CD14-positive monocyte (primary cell): ENCODE data around the gene LEMD3. TPM values are rescaled to one million over a fixed set of nuclear protein-coding genes. Genes with fewer than 3 reads are reported as not detected.

Source experiments
- DNase-seq, 3 donors: peaks; one replicate each; pipeline ENCODE4 v3.0.0-alpha.2; 2011 to 2022
- H2AFZ ChIP-seq: 2 replicates; pipeline ENCODE4 v1.6.0; 2012; ENCODE audit warnings: mild to moderate bottlenecking, low read depth, low read length, inconsistent platforms; ENCODE audit not compliant: insufficient read depth, poor library complexity, severe bottlenecking
- H3K27ac ChIP-seq, 2 donors: 1 replicate in 1 of 2; 2 replicates in 1 of 2; pipeline ENCODE4 v1.5.1; 2012 to 2013; ENCODE audit warnings: low read length in 2 of 2, control low read depth in 1 of 2, inconsistent platforms in 1 of 2, low read depth in 1 of 2, mild to moderate bottlenecking in 1 of 2
- H3K27me3 ChIP-seq, 2 donors: one replicate each; pipeline versions ENCODE4 v1.6.0 to v1.6.1; 2011 to 2013; ENCODE audit warnings: low read length in 2 of 2; ENCODE audit not compliant: control insufficient read depth in 2 of 2, insufficient read depth in 2 of 2
- H3K36me3 ChIP-seq, 2 donors: replicated peaks in 1 of 2; 1 replicate in 1 of 2; 2 replicates in 1 of 2; pipeline versions ENCODE4 v1.5.1 to v1.6.1; 2012 to 2013; ENCODE audit warnings: low read length in 2 of 2, control low read depth in 1 of 2, inconsistent platforms in 1 of 2, mild to moderate bottlenecking in 1 of 2; ENCODE audit not compliant: insufficient read depth in 2 of 2, control insufficient read depth in 1 of 2
- H3K4me1 ChIP-seq, 2 donors: 1 replicate in 1 of 2; 2 replicates in 1 of 2; pipeline versions ENCODE4 v1.5.1 to v1.6.1; 2012 to 2013; ENCODE audit warnings: low read length in 2 of 2, control low read depth in 1 of 2, inconsistent platforms in 1 of 2, mild to moderate bottlenecking in 1 of 2, moderate library complexity in 1 of 2; ENCODE audit not compliant: insufficient read depth in 2 of 2, control insufficient read depth in 1 of 2
- H3K4me2 ChIP-seq: replicated peaks from 2 replicates; pipeline ENCODE3; 2012; ENCODE audit warnings: low read length, moderate library complexity, mild to moderate bottlenecking; ENCODE audit not compliant: poor library complexity, severe bottlenecking; ENCODE audit errors: extremely low read depth
- H3K4me3 ChIP-seq, 3 experiments: fragments of 200-600 bp in 1 of 3; sonication (generic) in 1 of 3; replicated peaks in 1 of 3; 1 replicate in 2 of 3; 2 replicates in 1 of 3; pipeline ENCODE4 v1.5.1; 2011 to 2013; ENCODE audit warnings: low read length in 3 of 3, mild to moderate bottlenecking in 3 of 3, control low read depth in 2 of 3, low read depth in 2 of 3, inconsistent platforms in 1 of 3, moderate library complexity in 1 of 3
- H3K79me2 ChIP-seq: 2 replicates; pipeline ENCODE4 v1.6.0; 2012; ENCODE audit warnings: mild to moderate bottlenecking, control low read depth, inconsistent platforms, low read length, moderate library complexity; ENCODE audit not compliant: insufficient read depth
- H3K9ac ChIP-seq: 2 replicates; pipeline ENCODE4 v1.6.0; 2017; ENCODE audit warnings: low read length, mild to moderate bottlenecking; ENCODE audit not compliant: insufficient read depth, poor library complexity, severe bottlenecking
- H3K9me3 ChIP-seq, 2 donors: replicated peaks in 1 of 2; 1 replicate in 1 of 2; 2 replicates in 1 of 2; pipeline versions ENCODE4 v1.5.1 to v1.6.1; 2012 to 2013; ENCODE audit warnings: low read length in 2 of 2, control low read depth in 1 of 2; ENCODE audit not compliant: control insufficient read depth in 1 of 2, insufficient read depth in 1 of 2
- H4K20me1 ChIP-seq: 2 replicates; pipeline ENCODE4 v1.6.0; 2012; ENCODE audit warnings: mild to moderate bottlenecking, low read length, control low read depth, moderate library complexity; ENCODE audit not compliant: insufficient read depth
- H3K27ac Mint-ChIP-seq, 7 donors: one replicate each; pipeline ENCODE4 v1.8.0; 2020; ENCODE audit warnings: mild to moderate bottlenecking in 7 of 7, mixed read lengths in 7 of 7, moderate library complexity in 6 of 7, inconsistent platforms in 2 of 7
- H3K27me3 Mint-ChIP-seq, 3 donors: one replicate each; pipeline ENCODE4 v1.8.0; 2021 to 2022; ENCODE audit warnings: low read depth in 3 of 3, mild to moderate bottlenecking in 3 of 3, mixed read lengths in 3 of 3, moderate library complexity in 3 of 3, inconsistent platforms in 1 of 3
- H3K36me3 Mint-ChIP-seq, 2 donors: one replicate each; pipeline ENCODE4 v1.8.0; 2020; ENCODE audit warnings: mixed read lengths in 2 of 2, inconsistent platforms in 1 of 2, mild to moderate bottlenecking in 1 of 2
- H3K4me1 Mint-ChIP-seq: one replicate; pipeline ENCODE4 v1.8.0; 2020; ENCODE audit warnings: mild to moderate bottlenecking, mixed read lengths
- H3K4me3 Mint-ChIP-seq, 2 donors: one replicate each; pipeline ENCODE4 v1.8.0; 2020; ENCODE audit warnings: mild to moderate bottlenecking in 2 of 2, mixed read lengths in 2 of 2, moderate library complexity in 1 of 2
- H3K9me3 Mint-ChIP-seq, 7 donors: one replicate each; pipeline ENCODE4 v1.8.0; 2020 to 2022; ENCODE audit warnings: mixed read lengths in 7 of 7, mild to moderate bottlenecking in 6 of 7, moderate library complexity in 6 of 7, inconsistent platforms in 2 of 7
- WGBS: methylation state at CpG from one replicate; pipeline ENCODE4 v1.1.5; 2013; ENCODE audit warnings: missing lambda C conversion rate; ENCODE audit not compliant: insufficient coverage; 5-methylcytosine and 5-hydroxymethylcytosine counted together
- intact Hi-C, 2 donors: fragments of 100-400 bp; cut with micrococcal nuclease; formaldehyde crosslinking; loops; one replicate each; pipeline versions ENCODE4 v1.15.0 to v1.15.1; 2023
- polyA plus RNA-seq, 3 donors: library from polyadenylated mRNA; depleted of rRNA in 1 of 3; unstranded in 2 of 3; stranded (reverse) in 1 of 3; fragments of 300-500 nt in 2 of 3; fragments of >200 nt in 1 of 3; fragmentation: Illumina TruSeq in 2 of 3; gene quantifications; 1 replicate in 2 of 3; 2 replicates in 1 of 3; pipeline ENCODE4 v1.2.3, GENCODE V29; 2012 to 2021
- TF ChIP-seq, protein P1 (sequence below): fragments of 200-600 bp; IDR thresholded peaks from one replicate; pipeline ENCODE4 v1.8.0; 2022; ENCODE audit warnings: antibody characterized with exemption, mild to moderate bottlenecking

LEMD3 gene
- polyA plus RNA-seq, 3 donors: 11.3 to 12.3 (median 11.7) TPM

DNA sequence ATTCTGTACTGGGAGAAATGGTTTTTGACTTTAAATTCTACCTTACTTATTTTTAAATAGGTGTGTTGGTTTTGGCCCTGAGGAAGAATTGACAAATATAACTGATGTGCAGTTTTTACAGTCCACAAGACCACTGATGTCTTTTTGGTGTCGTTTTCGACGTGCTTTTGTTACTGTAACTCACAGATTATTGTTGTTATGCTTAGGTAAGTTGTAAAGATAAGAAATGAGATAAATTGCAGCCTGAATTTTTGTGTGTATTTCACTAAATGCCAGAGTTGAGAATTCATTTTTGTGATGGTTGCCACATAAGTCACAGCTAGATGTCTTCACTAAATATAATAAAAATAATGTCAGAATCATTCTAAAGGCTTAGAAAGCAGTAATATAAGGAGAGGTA is 69.2 kb downstream of the LEMD3 start:
- TF ChIP-seq, protein P1, sequence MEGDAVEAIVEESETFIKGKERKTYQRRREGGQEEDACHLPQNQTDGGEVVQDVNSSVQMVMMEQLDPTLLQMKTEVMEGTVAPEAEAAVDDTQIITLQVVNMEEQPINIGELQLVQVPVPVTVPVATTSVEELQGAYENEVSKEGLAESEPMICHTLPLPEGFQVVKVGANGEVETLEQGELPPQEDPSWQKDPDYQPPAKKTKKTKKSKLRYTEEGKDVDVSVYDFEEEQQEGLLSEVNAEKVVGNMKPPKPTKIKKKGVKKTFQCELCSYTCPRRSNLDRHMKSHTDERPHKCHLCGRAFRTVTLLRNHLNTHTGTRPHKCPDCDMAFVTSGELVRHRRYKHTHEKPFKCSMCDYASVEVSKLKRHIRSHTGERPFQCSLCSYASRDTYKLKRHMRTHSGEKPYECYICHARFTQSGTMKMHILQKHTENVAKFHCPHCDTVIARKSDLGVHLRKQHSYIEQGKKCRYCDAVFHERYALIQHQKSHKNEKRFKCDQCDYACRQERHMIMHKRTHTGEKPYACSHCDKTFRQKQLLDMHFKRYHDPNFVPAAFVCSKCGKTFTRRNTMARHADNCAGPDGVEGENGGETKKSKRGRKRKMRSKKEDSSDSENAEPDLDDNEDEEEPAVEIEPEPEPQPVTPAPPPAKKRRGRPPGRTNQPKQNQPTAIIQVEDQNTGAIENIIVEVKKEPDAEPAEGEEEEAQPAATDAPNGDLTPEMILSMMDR: no peak
- peaks cover 39 to 45% of the 10 kb centered on the region in 2 donors for H3K36me3 Mint-ChIP-seq
- 87% methylated on average over 3 of the region's 3 CpGs for WGBS
- Histone ChIP-seq H3K27me3 (no peaks in the 10 kb centered on the region), H3K9me3 (no peaks in the 10 kb centered on the region), H3K9ac (no peak overlapping the region), H4K20me1 (peaks cover 5% of the 10 kb centered on the region), H3K27ac (no peak overlapping the region), H3K79me2 (no peaks in the 10 kb centered on the region), H2AFZ (no peak overlapping the region), H3K4me1 (no peaks in the 10 kb centered on the region), H3K36me3 (peaks cover 34 to 44% of the 10 kb centered on the region in 2 donors), H3K4me2 (no peak overlapping the region), H3K4me3 (no peak overlapping the region)
- no peaks in the 10 kb centered on the region for H3K9me3 Mint-ChIP-seq
- H3K4me1 Mint-ChIP-seq: no peaks in the 10 kb centered on the region
- peaks cover 0 to 3% (median 0%) of the 10 kb centered on the region in 3 donors for H3K27me3 Mint-ChIP-seq
- H3K27ac Mint-ChIP-seq: no peak overlapping the region
- intact Hi-C loops: no loop called here
- H3K4me3 Mint-ChIP-seq: no peak overlapping the region
- DNase-seq: no peak

DNA sequence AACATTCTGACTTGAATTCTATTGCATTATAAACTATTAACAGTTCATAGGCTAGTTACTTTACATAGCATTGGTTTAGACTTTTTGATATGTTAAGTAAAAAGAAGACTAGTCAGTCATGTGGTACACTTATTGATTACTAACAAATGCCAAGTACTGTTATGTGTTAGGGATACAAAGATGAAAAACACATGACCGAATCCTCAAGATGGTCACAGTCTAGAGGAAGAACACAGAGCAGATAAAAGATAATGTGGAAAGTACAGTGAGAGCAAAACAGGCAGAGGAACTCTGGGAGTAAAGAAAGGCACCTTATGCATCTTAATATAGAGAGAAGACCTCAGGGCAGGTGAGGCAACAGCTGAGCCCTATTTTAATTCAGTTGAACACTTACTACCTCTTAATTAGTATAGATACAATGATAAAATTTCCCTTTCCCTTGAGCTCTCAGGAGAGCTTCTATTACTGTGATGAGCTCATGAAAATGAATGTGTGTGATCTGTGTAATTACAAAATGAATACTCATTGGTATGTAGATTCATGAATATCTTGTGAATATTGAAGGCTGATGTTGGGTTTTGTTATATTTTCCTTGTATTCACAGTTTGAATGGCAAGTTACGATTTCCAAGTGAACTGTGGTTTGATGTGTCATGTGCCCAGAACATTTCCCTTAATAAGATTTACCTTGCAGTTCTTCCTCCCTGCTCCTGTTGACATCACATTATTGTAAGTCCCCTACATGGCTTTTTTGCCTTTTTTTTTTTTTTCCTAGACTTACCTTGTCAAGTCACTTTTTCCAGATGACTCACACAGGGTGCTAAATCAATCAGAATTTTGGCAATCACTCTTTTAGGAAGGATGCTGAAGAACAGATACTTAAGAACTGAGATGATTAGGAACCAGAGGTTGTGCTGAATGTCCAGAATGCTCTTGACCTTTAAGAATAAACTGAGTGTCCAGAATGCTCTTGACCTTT is 79.6 kb downstream of the LEMD3 start:
- peaks cover 21 to 35% of the 10 kb centered on the region in 2 donors for H3K36me3 ChIP-seq
- Mint-ChIP-seq H3K36me3 (peaks cover 34 to 41% of the 10 kb centered on the region in 2 donors), H3K9me3 (no peaks in the 10 kb centered on the region), H3K27me3 (no peaks in the 10 kb centered on the region), H3K27ac (no peak overlapping the region), H3K4me1 (no peaks in the 10 kb centered on the region), H3K4me3 (no peak overlapping the region)
- no peaks in the 10 kb centered on the region for H3K4me1 ChIP-seq
- H3K79me2 ChIP-seq: no peaks in the 10 kb centered on the region
- H2AFZ ChIP-seq: no peak overlapping the region
- no peak overlapping the region for H3K27ac ChIP-seq
- H3K9me3 ChIP-seq: no peaks in the 10 kb centered on the region
- TF ChIP-seq, protein P1: no peak
- H3K9ac ChIP-seq: no peak overlapping the region
- no peak for DNase-seq
- no peaks in the 10 kb centered on the region for H4K20me1 ChIP-seq
- no peak overlapping the region for H3K4me3 ChIP-seq
- WGBS: 100% methylated on average over 1 of the region's 2 CpGs
- no peak overlapping the region for H3K4me2 ChIP-seq
- H3K27me3 ChIP-seq: no peaks in the 10 kb centered on the region
- intact Hi-C loops: no loop called here
